ENCODE results near the gene STXBP2.

GRCh38 chr19:7638802-7639465 is 2.0 kb downstream of the STXBP2 start:
- TF ChIP-seq CTCF (IDR thresholded peaks at IDR 0.05) (no peak), POLR2A (IDR thresholded peaks at IDR 0.05) (no peak)
